HG02981 (cell line): ENCODE data around the gene HERC6.
"Not testable (repeated sequence)": the region's sequence is repeated elsewhere in the genome, so short reads cannot be mapped to it uniquely, and the experiment has no call there.

Experiments used
- ATAC-seq: cut with Tn5 transposase; IDR thresholded peaks from one replicate; pipeline ENCODE4 v1.9.1; 2021; ENCODE audit warnings: mild to moderate bottlenecking, moderate library complexity; ENCODE audit not compliant: unreplicated experiment

The HERC6 gene

GRCh38 chr4:88378691-88379559, at the start of gene HERC6:
HERC6 (plus strand) TSS chr4:88378852; CDS start chr4:88378922, 70 bp downstream.
- ATAC-seq, result peak; percentile 68

- ATAC-seq, result no peak
Measured at GRCh38 chr4:88333741-88334405, 44.8 kb upstream of the HERC6 start.

GRCh38 chr4:88335092-88335665, 43.5 kb upstream of the HERC6 start:
- no peak for ATAC-seq

GRCh38 chr4:88341227-88342192, 37.1 kb upstream of the HERC6 start:
- ATAC-seq, result no peak

- not testable (repeated sequence) for ATAC-seq
Measured at GRCh38 chr4:88346902-88347301, 31.8 kb upstream of the HERC6 start.

GRCh38 chr4:88348761-88349160, 29.9 kb upstream of the HERC6 start:
- ATAC-seq, result not testable (repeated sequence)

GRCh38 chr4:88350786-88351185, 27.9 kb upstream of the HERC6 start:
- ATAC-seq, result no peak

GRCh38 chr4:88352062-88352740, 26.5 kb upstream of the HERC6 start:
- ATAC-seq, result no peak

GRCh38 chr4:88353324-88353723, 25.3 kb upstream of the HERC6 start:
- ATAC-seq, result no peak

GRCh38 chr4:88356771-88357170, 21.9 kb upstream of the HERC6 start:
- ATAC-seq, result no peak

GRCh38 chr4:88357262-88357661, 21.4 kb upstream of the HERC6 start:
- ATAC-seq, result no peak

- ATAC-seq, result no peak
Measured at GRCh38 chr4:88359558-88359957, 19.1 kb upstream of the HERC6 start.

GRCh38 chr4:88360256-88360655, 18.4 kb upstream of the HERC6 start:
- ATAC-seq, result no peak

GRCh38 chr4:88360791-88361190, 17.9 kb upstream of the HERC6 start:
- ATAC-seq, result no peak

- ATAC-seq, result not testable (repeated sequence)
Measured at GRCh38 chr4:88361217-88361773, 17.4 kb upstream of the HERC6 start.

- ATAC-seq, result no peak
Measured at GRCh38 chr4:88366460-88366859, 12.2 kb upstream of the HERC6 start.

- no peak for ATAC-seq
Measured at GRCh38 chr4:88367826-88368225, 10.8 kb upstream of the HERC6 start.

- ATAC-seq, result not testable (repeated sequence)
Measured at GRCh38 chr4:88369180-88369812, 9.4 kb upstream of the HERC6 start.

GRCh38 chr4:88381123-88381522, 2.5 kb downstream of the HERC6 start:
- no peak for ATAC-seq
